Activated CD8-positive, alpha-beta memory T cell treated with anti-CD3 and anti-CD28 coated beads for 4 hours (primary cell): ENCODE data around the gene PDE2A.
A peak's percentile ranks its signal among the peaks of the same experiment; 100 is the strongest.

Experiments
- DNase-seq, 2 donors: peaks; one replicate each; pipeline ENCODE4 v3.0.0-alpha.2; 2020; ENCODE audit warnings: low read depth in 2 of 2

The PDE2A gene

GRCh38 chr11:72673943-72674828 lies at the start of gene PDE2A:
TSS of gene PDE2A (minus strand) at chr11:72674422. CDS start at chr11:72674207, 215 bp downstream.
- no peak for DNase-seq

DNA sequence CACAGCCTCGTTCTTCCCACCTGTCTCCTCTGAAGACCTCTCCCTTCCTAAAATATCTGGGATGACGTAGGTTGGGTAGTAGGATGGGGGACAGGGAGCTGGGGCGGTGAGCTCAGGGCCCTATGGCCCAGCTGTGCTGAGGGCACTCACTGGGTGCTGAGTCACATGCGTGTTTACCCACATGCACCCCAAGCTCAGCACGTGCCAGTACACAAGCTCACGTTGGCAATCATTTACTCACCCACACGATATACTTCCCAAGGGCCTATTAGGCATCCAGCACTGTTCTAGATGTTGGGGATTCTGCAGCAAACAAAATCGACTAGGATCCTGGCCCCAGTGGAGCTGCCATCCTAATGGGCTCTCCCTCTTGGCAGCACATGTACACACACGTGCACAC lies 49.3 kb upstream of the PDE2A start:
- DNase-seq: no peak

DNA sequence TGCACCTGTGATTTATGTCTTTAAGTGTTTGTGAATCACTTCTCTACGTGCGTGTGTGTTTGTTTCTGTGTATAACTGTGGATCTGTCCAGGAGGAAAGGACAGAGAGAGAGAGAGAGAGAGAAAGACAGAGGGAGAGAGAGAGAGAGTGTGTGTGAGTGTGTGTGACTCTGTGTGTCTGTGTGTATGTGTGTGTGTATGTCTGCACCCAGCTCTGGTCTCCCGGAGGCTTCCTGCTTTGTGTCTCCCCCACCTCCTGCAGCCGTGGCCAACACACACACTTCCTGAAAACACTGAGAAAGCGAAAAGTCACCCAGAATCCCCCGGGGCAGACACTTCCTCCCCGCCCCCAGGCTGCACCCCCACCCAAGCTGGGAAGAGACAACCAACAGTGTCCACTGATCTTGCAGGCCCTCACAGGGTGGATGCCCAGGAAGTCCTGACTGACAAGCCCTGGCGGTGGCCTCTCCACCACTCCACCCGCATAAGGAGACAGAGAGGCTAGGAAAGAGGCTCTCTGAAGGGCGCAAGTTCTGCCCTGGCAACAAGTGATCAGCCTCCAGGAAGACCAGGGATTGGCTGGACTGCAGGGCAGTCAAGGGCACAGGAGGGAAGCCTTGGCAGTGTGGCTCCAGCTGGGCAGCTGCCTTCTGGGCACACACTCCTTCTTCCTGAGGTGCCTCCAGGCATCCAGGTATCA lies 48.0 kb upstream of the PDE2A start:
- DNase-seq: peak; percentile 66 to 70

- DNase-seq: no peak
Observed at GRCh38 chr11:72721689-72722049, 47.4 kb upstream of the PDE2A start.

GRCh38 chr11:72721276-72721675 lies 47.1 kb upstream of the PDE2A start:
- no peak for DNase-seq

- DNase-seq: no peak
Observed at GRCh38 chr11:72720784-72721183, 46.6 kb upstream of the PDE2A start.

- no peak for DNase-seq
Observed at GRCh38 chr11:72720047-72720446, 45.8 kb upstream of the PDE2A start.

- no peak for DNase-seq
Observed at GRCh38 chr11:72719551-72719950, 45.3 kb upstream of the PDE2A start.

DNA sequence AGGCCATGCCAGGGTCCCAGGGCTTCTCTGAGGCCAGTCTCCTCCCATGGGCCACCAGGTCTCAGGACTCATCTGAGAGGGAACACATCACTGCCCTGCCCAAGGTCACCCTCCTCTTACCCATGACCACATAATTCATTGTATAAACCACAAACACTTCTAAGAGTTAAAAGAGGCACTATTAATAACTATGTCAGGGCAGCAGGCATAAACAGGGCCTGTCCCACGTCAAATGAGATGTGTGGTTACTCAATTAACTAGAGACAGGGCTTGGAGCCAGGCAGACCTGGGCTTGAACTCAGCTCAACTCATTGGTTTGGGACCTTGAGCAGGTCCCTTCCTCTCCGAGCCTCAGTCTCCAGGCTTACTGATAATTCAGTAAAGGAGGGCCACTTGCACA lies 44.9 kb upstream of the PDE2A start:
- DNase-seq: no peak

DNA sequence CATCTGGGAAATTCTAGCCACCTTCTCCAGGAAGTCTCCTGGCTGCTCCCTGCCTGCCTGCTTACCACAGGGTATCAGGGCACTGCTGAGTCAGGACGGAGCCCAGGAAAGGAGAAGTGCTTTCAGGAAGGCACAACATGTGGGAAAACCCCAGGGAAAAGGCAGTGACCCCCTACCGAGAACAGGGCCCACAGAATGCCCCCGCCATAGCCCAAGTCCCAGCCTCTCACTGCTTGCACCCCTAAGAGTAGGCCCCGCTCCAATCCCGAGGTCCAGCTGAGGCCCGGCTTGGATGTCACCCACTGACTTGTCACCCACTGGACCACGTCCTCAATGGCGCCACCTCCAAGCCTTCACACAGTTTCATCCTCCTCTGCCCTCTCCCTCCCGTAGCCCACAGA lies 43.9 kb upstream of the PDE2A start:
- DNase-seq: no peak

DNA sequence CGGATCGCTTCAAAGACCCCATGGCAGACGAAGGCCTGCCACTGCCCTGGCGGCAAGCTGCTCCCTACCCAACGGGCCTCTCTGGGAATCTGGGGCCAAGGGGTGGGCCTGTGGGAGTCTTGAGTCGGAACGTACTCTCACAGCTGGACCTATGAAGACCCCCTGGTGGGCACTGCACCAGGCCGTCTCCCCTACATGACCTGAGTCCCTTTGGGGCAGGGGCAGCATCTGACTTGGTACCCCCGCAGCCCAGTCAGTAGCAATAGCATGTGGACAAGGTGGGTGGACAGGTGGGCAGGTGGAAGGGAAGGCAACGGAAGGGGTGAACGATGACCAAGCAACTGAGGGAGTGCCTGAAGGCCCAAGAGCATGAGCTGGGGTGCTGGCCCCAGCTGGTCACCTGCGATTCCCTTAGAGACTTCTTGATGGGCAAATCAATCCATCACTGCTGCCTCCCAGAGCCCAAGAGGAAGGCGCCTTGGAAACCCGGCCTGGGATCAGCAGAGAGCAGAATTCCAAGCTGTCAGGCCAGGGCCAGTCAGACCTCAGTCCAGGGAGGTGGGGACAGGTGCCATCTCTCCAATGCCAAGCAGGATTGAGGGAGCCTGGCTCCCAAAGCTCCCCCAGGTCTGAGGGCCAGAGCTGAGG lies 42.7 kb upstream of the PDE2A start:
- no peak for DNase-seq

DNA sequence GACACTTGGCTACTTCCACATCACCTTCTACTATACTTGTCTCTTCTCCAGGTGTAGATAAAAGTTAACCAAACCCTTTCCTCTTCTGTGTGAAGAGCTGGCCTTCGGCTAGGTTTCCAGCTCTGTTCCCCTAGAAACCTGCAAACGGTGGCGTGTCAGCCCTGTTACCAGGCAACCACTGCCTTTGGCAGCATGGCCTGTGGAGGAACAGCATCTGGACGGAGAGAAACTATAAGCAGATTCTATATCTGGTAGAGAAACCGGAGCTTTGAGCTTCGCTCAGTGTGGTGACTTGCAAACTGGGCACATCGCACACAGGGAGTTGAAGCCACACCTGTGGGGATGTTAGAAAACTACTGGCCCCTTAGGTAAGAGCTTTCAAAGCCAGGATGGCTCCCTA lies 42.1 kb upstream of the PDE2A start:
- no peak for DNase-seq

DNA sequence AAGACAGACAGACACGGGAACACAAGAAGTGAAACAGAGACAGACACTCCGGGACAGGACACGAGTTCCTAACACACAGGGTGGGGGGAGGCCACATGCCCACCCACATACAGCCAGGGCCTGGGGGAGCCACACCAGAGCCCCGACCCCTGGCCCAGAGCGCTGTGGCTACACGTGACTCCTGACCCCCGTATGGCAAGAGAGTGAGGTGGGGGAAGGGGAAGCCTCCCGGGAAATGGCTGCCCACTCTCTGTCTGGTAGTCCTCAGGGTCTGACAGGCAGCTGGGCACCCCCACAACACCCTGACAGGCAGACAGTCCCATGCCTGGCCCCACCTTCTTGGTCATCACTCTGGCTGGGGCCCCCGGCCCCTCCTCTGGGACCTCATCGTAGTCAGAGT lies 38.6 kb upstream of the PDE2A start:
- no peak for DNase-seq

- DNase-seq: no peak
Observed at GRCh38 chr11:72712168-72712751, 38.0 kb upstream of the PDE2A start.

DNA sequence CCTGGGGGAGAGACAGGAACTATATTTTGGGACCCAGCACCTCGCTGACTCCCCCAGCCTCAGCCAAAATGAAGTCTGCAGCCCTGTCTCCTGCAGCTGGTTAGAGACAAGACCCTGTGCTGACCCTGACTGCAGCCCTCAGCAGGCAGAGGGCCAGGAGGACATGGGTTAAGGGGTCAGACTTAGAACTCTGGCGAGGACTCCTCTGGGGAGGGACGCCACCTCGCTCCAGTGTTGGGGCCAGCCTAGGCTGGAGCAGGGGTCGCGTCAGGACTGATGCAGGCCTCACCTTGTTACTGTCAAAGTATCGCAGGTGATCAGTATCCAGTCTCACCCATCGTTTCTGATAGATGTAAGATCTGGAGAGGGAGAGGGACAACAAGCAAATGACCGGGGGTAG lies 36.9 kb upstream of the PDE2A start:
- DNase-seq: no peak

- DNase-seq: no peak
Observed at GRCh38 chr11:72710278-72710677, 36.1 kb upstream of the PDE2A start.

DNA sequence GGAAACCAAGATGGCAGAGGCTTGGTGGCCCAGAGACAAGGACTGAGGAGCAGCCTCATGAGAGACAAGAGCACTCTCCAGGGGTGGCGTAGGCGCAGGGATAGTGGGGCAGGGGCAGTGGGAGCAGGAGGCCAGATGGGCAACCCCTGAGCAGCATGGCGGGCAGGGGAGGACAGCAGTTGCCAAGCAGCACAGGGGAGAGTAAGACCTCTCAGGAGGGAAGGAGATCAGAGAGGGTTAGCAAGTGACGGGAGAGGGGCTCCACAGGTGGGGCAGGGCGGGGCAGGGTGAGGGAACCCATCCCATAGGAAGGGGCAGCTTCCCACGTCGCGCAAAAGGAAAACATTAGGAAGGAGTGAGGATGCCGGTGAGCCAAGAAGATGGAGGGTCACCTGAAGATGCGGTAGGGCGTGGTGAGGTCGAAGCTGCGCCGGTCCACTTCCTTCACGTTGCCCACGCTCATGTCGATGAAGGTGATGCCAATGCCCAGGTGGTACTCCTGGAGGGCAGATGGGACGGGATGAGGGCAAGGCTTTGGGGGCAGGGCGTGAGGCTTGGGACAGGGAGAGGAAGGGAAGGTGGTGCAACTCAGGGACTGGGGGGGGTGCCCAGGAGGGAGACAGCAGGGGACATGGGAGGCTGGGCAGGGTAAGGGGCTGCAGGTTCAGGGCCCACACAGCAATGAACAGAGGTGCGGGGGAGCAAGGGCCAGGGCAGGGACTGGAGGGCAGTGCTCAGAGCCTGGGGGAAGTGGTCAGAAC lies 35.4 kb upstream of the PDE2A start:
- DNase-seq: no peak

DNA sequence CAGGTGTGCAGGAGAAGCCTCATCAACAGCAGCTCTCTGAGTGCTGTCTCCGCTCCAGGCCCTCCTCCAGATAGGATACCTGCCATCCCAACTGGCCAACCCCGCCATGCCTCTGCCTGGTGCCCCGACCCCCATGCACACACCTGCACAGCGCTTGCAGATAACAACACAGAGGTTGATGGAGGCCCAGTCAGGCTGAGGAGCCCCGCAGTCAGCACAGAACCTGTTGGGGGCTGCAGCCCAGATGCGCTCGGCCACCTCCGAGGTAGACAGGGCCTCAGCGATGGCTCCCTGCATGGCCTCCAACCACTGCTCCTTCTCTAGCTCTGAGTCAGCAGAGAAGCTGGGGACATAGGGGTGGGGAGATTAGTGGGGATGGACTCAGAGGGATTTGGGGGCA lies 32.8 kb upstream of the PDE2A start:
- no peak for DNase-seq

- DNase-seq: no peak
Observed at GRCh38 chr11:72706579-72706978, 32.4 kb upstream of the PDE2A start.

GRCh38 chr11:72705442-72706365 lies 31.5 kb upstream of the PDE2A start:
- DNase-seq: no peak
